Measurements from ENCODE around the gene ABCB10. TPM values are rescaled to one million over a fixed set of nuclear protein-coding genes. Genes with fewer than 3 reads are reported as not detected.

Gene ABCB10
- total RNA-seq, 1 donor from 2014 or later, result 16.4 TPM

DNA sequence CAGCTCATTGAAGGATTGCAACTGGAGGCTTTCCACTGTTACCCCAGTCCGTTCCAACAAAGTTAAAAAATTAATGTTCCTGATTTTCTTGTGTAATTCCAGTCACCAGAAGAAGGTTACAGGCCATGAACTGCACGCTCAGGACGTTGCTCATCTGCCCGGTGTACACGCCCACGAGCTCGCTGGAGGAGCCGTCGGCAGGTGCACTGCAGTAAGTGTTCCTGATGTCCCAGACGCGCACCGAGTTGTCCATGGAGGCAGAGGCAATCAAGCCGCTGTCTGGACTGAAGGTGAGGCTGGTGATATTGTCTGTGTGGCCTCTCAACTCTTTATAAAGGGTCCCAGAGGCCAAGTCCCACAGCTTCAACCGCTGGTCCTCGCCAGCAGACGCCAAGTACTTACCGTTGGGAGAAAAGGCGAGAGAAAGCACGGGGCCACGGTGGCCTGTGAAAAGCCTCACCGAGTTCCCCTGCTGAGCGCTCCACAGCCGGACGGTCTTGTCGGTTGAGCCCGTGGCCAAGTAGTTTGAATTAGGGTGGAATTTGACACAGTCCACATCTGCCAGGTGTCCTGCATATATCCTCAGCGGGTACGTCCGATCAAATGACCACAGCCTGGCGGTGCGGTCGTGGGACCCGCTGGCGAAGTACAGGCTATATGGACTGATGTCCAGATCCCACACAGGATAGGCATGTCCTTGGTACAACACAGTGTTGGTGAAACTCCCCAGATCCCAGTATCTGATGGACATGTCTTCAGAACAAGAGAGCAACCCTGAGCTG lies 35.9 kb upstream of the ABCB10 start:
- Mint-ChIP-seq H3K36me3 (ENCODE audit: low read depth, unreplicated experiment) (peaks cover 14% of the 10 kb centered on the region), H3K4me1 (ENCODE audit: low read depth, unreplicated experiment) (peaks cover 9% of the 10 kb centered on the region), H3K4me3 (ENCODE audit: unreplicated experiment) (no peak overlapping the region), H3K27ac (ENCODE audit: unreplicated experiment) (no peak overlapping the region), H3K27me3 (ENCODE audit: low read depth, unreplicated experiment) (no peaks in the 10 kb centered on the region), H3K9me3 (ENCODE audit: unreplicated experiment) (no peaks in the 10 kb centered on the region)
- no peak for DNase-seq (ENCODE audit: low read depth)
- no peak overlapping the region for H3K4me3 ChIP-seq (ENCODE audit: insufficient read depth, low read depth, low read length)
- H3K27ac ChIP-seq (ENCODE audit: low read depth, low read length), result no peak overlapping the region
- TF ChIP-seq EZH2 (IDR thresholded peaks at IDR 0.05; ENCODE audit: insufficient read depth, low read length), result no peak
- no peak for TF ChIP-seq CTCF (IDR thresholded peaks at IDR 0.05; ENCODE audit: insufficient read depth, low read depth, low read length)
- H4K20me1 ChIP-seq (ENCODE audit: insufficient read depth, low read length), result peaks cover 23% of the 10 kb centered on the region
- no peak for FAIRE-seq
- H3K4me2 ChIP-seq (ENCODE audit: low read length), result no peak overlapping the region
- H3K36me3 ChIP-seq (ENCODE audit: insufficient read depth, low read length), result peaks cover 4% of the 10 kb centered on the region
- H3K9me3 ChIP-seq (ENCODE audit: insufficient read depth, low read depth, low read length), result no peaks in the 10 kb centered on the region
- H3K9ac ChIP-seq (ENCODE audit: low read length), result no peak overlapping the region
- no peaks in the 10 kb centered on the region for H3K27me3 ChIP-seq (ENCODE audit: insufficient read depth, low read length)
- peaks cover 31% of the 10 kb centered on the region for H3K79me2 ChIP-seq (ENCODE audit: insufficient read depth, low read length)
- H2AFZ ChIP-seq (ENCODE audit: low read depth, low read length), result no peak overlapping the region
- H3K4me1 ChIP-seq (ENCODE audit: insufficient read depth, low read length), result peaks cover 8% of the 10 kb centered on the region

GRCh38 chr1:229593800-229594199 lies 35.3 kb upstream of the ABCB10 start:
- FAIRE-seq (no peak), DNase-seq (ENCODE audit: low read depth) (no peak)
- Mint-ChIP-seq H3K4me1 (ENCODE audit: low read depth, unreplicated experiment) (peaks cover 9% of the 10 kb centered on the region), H3K27me3 (ENCODE audit: low read depth, unreplicated experiment) (no peaks in the 10 kb centered on the region), H3K27ac (ENCODE audit: unreplicated experiment) (no peak overlapping the region), H3K36me3 (ENCODE audit: low read depth, unreplicated experiment) (peaks cover 14% of the 10 kb centered on the region), H3K4me3 (ENCODE audit: unreplicated experiment) (no peak overlapping the region), H3K9me3 (ENCODE audit: unreplicated experiment) (no peaks in the 10 kb centered on the region)
- H3K27ac ChIP-seq (ENCODE audit: low read depth, low read length), result no peak overlapping the region
- peaks cover 21% of the 10 kb centered on the region for H4K20me1 ChIP-seq (ENCODE audit: insufficient read depth, low read length)
- no peak for TF ChIP-seq EZH2 (IDR thresholded peaks at IDR 0.05; ENCODE audit: insufficient read depth, low read length)
- TF ChIP-seq CTCF (IDR thresholded peaks at IDR 0.05; ENCODE audit: insufficient read depth, low read depth, low read length), result no peak
- H3K27me3 ChIP-seq (ENCODE audit: insufficient read depth, low read length), result no peaks in the 10 kb centered on the region
- H3K9me3 ChIP-seq (ENCODE audit: insufficient read depth, low read depth, low read length), result no peaks in the 10 kb centered on the region
- no peak overlapping the region for H3K4me2 ChIP-seq (ENCODE audit: low read length)
- H3K4me1 ChIP-seq (ENCODE audit: insufficient read depth, low read length), result peaks cover 8% of the 10 kb centered on the region
- H3K79me2 ChIP-seq (ENCODE audit: insufficient read depth, low read length), result peaks cover 27% of the 10 kb centered on the region
- H2AFZ ChIP-seq (ENCODE audit: low read depth, low read length), result no peak overlapping the region
- H3K4me3 ChIP-seq (ENCODE audit: insufficient read depth, low read depth, low read length), result no peak overlapping the region
- H3K9ac ChIP-seq (ENCODE audit: low read length), result no peak overlapping the region
- peaks cover 4% of the 10 kb centered on the region for H3K36me3 ChIP-seq (ENCODE audit: insufficient read depth, low read length)

DNA sequence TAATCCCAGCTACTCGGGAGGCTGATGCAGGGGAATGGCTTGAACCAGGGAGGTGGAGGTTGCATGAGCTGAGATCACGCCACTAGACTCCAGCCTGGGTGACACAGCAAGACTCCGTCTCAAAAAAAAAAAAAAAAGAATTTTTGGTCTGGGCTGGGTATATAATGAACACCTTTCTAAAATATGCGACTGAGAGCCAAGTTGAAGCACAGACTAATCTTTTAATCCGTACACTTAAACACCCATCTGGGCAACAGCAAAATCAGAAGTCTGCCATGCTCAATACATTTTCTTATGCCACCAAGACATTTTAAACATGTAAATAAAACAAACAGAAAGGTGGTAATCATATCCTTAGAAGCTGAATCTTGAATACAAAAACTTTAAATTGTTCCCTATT lies 31.6 kb upstream of the ABCB10 start:
- no peak for FAIRE-seq
- Histone ChIP-seq H3K27me3 (ENCODE audit: insufficient read depth, low read length) (no peaks in the 10 kb centered on the region), H3K9me3 (ENCODE audit: insufficient read depth, low read depth, low read length) (no peaks in the 10 kb centered on the region), H4K20me1 (ENCODE audit: insufficient read depth, low read length) (peaks cover under 1% of the 10 kb centered on the region), H3K79me2 (ENCODE audit: insufficient read depth, low read length) (peaks cover 10% of the 10 kb centered on the region), H3K4me2 (ENCODE audit: low read length) (no peak overlapping the region), H3K36me3 (ENCODE audit: insufficient read depth, low read length) (peaks cover 4% of the 10 kb centered on the region), H3K9ac (ENCODE audit: low read length) (no peak overlapping the region), H2AFZ (ENCODE audit: low read depth, low read length) (no peak overlapping the region), H3K4me1 (ENCODE audit: insufficient read depth, low read length) (no peaks in the 10 kb centered on the region), H3K27ac (ENCODE audit: low read depth, low read length) (no peak overlapping the region), H3K4me3 (ENCODE audit: insufficient read depth, low read depth, low read length) (no peak overlapping the region)
- TF ChIP-seq CTCF (IDR thresholded peaks at IDR 0.05; ENCODE audit: insufficient read depth, low read depth, low read length) (no peak), EZH2 (IDR thresholded peaks at IDR 0.05; ENCODE audit: insufficient read depth, low read length) (no peak)
- H3K27me3 Mint-ChIP-seq (ENCODE audit: low read depth, unreplicated experiment), result no peaks in the 10 kb centered on the region
- no peaks in the 10 kb centered on the region for H3K9me3 Mint-ChIP-seq (ENCODE audit: unreplicated experiment)
- H3K4me1 Mint-ChIP-seq (ENCODE audit: low read depth, unreplicated experiment), result peaks cover 2% of the 10 kb centered on the region
- no peak overlapping the region for H3K27ac Mint-ChIP-seq (ENCODE audit: unreplicated experiment)
- DNase-seq (ENCODE audit: low read depth), result no peak
- H3K36me3 Mint-ChIP-seq (ENCODE audit: low read depth, unreplicated experiment), result peaks cover 10% of the 10 kb centered on the region
- no peak overlapping the region for H3K4me3 Mint-ChIP-seq (ENCODE audit: unreplicated experiment)

Data from astrocyte (in vitro differentiated cells and primary cell).